H4 (cell line): Measurements from ENCODE around the gene MACROD2. TPM values are rescaled to one million over a fixed set of nuclear protein-coding genes. Genes with fewer than 3 reads are reported as not detected.

Experiments used
- DNase-seq: peaks from one replicate; pipeline ENCODE4 v3.0.0-alpha.2; 2015; ENCODE audit warnings: low spot score
- total RNA-seq: library from RNA; depleted of rRNA; stranded (reverse); fragments of >200 nt; shearing (Covaris generic); gene quantifications from 2 replicates; pipeline ENCODE4 v1.2.3, GENCODE V29; 2014

The MACROD2 gene
- total RNA-seq, 1 experiment from 2014 or later: 1.2 TPM

- DNase-seq: no peak
Observed at GRCh38 chr20:14707026-14707680, 711.8 kb downstream of the MACROD2 start.

DNA sequence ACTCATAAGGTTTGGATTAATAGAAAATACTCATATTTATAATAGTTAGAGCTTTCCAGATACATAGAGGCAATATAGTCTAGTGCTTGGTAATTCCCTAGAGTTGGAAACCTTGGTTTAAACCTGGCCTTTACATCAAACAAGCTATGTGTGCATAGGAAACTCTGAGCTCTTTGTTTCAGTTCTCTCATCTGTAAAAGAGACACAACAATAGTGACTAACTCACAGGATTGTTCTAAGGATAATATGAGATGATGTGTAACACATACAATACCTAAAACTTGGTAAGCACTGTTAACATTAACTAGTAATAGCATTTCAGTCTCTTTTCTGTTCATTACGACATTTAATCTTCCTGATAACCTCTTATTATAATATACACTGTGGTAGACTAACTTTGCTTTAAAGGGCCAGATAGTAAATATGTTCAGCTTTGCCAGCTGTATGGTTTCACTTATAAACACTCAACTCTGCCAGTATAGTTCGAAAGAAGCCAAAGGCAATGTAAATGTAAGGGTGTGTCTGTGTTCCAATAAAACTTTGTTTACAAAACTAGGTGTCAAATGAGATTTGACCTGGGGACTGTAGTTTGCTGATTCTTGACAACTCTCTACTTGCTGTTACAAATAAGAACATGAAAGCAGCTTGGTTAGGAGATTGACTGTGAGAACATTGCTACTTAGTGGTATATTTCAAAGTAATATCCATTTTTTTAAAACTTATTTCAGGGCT is 712.7 kb downstream of the MACROD2 start:
- DNase-seq: no peak

GRCh38 chr20:14709439-14709838 is 714.1 kb downstream of the MACROD2 start:
- DNase-seq: no peak

DNA sequence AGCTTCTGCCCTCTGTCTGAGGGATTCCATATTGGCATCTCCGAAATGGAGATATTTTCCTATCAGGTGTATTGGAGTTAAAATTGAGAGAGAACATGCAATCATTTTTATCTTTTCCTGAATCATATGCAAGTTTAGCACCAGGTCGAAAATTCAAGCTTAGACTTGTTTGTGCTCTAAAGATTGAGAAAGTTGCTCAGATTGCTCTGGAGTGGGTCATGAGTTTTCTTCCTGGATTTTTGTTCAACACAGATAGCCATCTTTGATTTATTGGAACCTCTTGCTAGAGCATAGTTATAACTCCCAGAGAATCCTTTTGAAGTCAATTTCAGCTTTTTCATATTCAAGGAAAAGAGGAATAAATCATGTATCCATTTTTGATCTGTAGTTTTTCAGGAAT is 715.6 kb downstream of the MACROD2 start:
- no peak for DNase-seq

DNA sequence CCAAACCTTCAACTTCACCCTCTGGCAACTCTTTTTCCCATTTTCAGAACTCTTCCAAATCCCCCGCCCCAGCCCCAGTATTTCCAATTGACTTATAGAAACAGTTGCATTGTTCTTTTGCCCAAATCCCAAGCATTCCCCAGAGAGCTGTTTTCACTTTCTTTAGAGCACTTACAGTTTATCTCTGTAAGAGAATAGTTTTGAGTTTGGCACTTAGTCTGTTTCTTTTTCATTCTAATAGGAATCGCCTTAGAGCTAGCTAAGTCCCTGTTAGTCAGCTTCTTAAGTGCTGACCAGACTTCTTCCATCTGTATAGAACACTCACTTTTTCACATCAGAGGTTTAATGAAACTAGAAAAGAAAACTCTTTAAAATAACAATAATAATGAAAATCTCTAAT is 716.3 kb downstream of the MACROD2 start:
- DNase-seq: no peak

DNA sequence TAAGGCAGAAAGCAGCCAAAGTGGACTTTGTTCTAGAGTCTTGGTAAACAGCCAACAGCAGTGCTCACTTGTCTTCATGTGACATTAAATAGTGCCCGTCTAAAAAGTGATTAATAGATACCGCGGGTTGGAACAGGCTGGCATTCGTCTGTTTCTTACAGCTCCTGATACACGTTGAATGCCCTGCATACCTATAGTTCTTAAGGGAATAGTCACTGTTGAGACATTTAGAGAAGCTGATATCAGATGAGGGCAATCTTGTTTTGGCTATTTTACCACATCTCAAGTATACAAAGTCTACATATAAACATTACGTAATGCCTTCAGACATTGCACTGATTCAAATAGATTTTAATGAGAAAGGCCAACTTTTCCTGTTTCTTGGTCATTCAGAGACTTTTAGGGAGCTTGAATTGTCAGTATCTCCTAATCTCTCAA is 717.0 kb downstream of the MACROD2 start:
- peak; percentile 91 for DNase-seq

- DNase-seq: no peak
Observed at GRCh38 chr20:14715400-14715799, 720.1 kb downstream of the MACROD2 start.

DNA sequence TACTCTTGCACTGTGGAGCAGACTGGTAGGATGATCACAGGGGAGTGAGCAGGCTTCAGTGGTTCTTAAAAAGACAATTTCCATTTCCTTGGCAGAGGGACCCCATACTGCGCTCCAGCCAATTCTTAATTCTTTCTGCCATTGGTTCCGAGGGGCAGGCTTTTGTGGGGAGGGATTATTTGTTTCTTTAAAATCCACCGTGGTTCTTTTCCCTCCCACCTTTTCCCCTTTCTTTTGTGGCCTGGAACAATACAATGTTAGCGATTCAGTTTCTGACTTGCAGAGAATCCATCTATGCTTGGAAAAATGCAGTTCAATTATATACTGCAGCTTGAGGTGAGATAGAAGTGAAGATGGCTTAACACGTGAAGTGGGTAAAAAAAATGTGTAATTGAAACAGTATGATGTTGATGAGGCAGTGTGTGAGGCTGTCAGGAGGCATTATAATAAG is 721.1 kb downstream of the MACROD2 start:
- no peak for DNase-seq

DNA sequence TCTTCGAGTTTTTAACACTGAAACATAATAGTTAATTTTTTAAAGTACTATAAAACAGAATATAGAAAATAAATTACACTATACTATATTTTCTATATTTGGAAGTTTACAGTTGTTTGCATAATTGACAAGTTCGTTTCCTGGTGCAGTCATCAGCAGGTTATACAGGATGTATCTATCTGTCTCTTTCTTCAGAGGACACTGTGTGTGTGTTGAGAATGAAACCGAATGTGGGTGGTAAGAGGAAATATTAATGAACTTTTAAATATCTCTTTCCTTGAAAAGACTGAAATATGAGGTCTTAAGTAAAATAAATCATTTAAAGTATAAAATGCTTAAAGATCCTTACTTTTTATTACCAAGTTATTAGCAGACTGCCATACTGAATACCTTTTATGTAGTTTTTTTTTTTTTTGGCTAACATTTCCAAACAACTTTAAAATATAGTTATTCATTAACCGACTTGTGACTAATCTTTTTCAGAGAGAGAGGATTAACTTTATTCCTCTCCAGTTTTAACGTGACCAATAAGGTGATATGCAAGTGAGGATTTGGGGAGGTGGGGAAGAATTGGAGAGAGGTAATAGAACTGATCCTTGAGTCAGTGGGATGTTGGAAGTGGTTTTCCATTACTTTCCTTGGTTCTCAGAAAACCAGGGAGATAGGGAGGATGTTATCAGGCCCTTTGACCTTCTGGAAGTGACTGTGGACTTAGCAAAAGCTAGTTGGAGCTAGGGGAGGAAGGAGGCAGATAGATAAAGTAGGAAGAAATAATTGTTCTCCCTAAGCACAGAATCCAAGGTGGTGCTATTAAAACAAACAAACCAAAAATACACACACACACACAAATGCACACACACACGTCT is 722.1 kb downstream of the MACROD2 start:
- no peak for DNase-seq

- DNase-seq: no peak
Observed at GRCh38 chr20:14720251-14720650, 724.9 kb downstream of the MACROD2 start.

DNA sequence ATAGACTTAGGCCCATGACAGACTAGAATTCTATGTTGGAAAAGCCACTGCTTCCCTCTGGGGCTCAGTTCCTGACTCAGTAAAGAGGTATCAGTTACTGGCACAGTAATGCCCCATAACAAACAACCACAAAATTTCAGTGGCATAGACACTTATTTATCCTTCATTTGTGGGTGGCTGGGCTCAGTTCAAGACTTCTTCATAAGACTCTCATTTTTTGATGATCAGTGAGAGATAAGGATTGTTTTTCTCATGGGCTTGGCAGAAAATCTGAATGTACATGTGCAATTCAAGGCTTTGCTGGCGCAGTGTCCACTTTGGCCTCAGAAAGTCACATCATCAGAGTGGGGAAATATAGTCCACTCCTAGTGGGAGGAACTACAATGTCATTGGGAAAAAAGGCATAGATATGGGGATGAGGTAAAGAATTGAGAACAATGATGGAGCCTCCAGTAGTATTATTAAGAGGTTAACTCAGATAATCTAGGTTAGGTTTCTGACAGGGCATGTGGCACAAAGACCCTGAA is 726.7 kb downstream of the MACROD2 start:
- no peak for DNase-seq

GRCh38 chr20:14723614-14724013 is 728.3 kb downstream of the MACROD2 start:
- DNase-seq: no peak

DNA sequence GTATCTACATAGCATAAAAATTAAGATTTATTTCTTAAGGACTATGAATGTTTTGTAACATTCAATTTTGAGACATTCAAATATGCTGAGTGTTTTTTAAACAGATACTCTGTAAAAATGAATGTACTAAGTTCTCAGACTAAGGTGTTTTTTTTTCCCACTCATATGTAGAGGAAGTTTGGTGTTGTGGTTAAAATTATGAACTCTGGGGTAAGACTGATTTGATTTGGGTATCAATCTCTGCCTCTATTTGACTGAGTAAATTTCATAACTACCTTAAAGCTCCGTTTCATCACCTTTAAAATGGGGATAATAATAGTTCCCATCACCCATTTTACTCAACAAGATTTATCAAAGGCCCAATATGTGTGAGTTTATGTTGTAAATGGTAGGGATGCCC is 728.7 kb downstream of the MACROD2 start:
- no peak for DNase-seq

GRCh38 chr20:14724468-14724867 is 729.2 kb downstream of the MACROD2 start:
- DNase-seq: no peak

- no peak for DNase-seq
Observed at GRCh38 chr20:14726591-14726990, 731.3 kb downstream of the MACROD2 start.

GRCh38 chr20:14727485-14728150 is 732.3 kb downstream of the MACROD2 start:
- DNase-seq: no peak

DNA sequence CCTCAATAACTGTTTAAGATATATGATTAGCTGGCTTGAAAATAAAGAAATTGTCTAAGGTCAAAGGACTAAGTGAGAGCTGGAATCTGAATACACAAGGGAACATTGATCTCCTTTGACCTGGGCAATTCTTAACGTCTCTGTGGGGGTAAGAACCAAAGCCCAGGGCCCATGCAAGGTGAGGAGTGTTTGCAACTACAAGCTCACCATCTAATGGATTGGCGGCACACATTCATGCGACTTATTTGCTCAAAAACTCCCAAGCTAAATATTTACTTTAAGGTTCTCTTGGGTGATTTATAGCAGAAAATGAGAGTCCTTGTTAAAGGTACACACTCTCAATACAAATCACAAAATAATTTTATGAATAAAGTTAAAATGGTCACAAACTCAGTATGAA is 734.1 kb downstream of the MACROD2 start:
- no peak for DNase-seq

DNA sequence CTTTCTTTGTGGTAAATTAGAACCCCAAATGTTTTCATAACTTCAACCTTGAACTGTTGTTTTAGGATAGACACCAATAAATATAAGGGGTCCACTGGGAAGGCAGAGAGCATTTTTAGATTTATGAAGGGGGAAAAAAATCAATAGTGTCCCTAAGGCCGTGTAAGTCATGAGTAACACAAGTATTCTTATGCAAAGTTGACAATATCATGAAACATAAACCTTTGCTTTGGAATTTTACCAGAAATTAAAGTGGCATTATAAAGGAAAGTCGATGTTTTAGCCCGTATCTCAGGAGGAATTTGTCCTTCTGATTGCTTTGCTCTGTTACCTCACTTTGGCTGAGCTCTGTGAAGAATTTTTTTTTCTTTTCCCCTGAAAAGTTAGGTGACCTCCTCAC is 737.0 kb downstream of the MACROD2 start:
- no peak for DNase-seq

GRCh38 chr20:14732996-14733395 is 737.7 kb downstream of the MACROD2 start:
- DNase-seq: no peak

GRCh38 chr20:14740380-14740779 is 745.1 kb downstream of the MACROD2 start:
- DNase-seq: no peak

DNA sequence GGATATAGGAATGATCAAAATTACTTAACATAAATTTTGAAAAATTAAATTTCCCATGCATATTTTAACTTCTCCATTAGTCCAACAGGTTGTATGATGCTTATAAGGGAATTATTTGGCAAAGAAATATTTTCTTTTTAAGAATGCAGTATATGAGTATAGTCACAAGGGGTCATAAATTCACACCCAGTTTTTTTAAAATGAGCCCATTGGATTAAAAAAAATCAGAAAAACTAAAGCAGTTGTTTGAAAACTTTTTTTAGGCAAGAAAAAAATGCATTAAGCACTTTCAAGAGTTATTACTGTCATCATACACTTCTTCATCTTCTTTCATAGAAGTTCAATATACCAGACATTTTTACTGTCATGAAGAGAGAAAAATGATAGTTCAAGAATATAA is 746.3 kb downstream of the MACROD2 start:
- DNase-seq: no peak

GRCh38 chr20:14744723-14745122 is 749.4 kb downstream of the MACROD2 start:
- DNase-seq: no peak
